GM12892 (cell line): Measurements from ENCODE around the gene RRP9.

ENCODE experiments used
- POLR2A ChIP-seq: IDR thresholded peaks from 2 replicates; pipeline ENCODE4 v1.6.1; 2011; ENCODE audit warnings: low read depth, low read length, control low read depth
- POLR2AphosphoS5 ChIP-seq: IDR thresholded peaks from 2 replicates; pipeline ENCODE4 v1.6.1; 2011; ENCODE audit warnings: low read depth, low read length, control low read depth
- TAF1 ChIP-seq: IDR thresholded peaks from 2 replicates; pipeline ENCODE4 v1.6.1; 2011; ENCODE audit warnings: low read depth, mild to moderate bottlenecking, control low read depth, low read length, borderline replicate concordance

- no peak for TF ChIP-seq POLR2A
- no peak for TF ChIP-seq POLR2AphosphoS5
- no peak for TF ChIP-seq TAF1
Observed at GRCh38 chr3:51983578-51984268, 42.0 kb upstream of the RRP9 start.
